Fibroblast of gingiva (primary cell): ENCODE measurements around the gene FNDC3B.
A peak's percentile ranks its signal among the peaks of the same experiment; 100 is the strongest.

Experiments used
- DNase-seq: peaks from one replicate; pipeline ENCODE4 v3.0.0-alpha.2; 2011; ENCODE audit warnings: low read depth

The FNDC3B gene

DNA sequence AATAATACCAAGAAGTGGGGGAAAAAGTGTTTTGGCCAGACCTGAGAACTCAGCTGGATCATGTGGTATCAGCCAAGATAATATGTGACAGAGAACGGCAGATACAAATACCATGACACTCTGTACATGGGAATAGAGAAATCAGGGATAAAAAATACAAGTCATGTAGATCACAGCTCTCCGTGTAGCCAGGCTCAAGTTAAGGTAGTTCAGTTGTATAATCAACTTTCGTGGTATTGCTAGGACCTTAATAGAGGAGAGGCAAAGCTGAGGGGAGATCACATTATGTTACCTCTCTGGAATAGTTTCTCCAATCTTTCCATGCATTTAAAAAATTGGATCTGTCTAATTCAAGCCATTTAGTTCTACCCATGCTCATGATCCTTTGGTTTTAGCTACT lies 229.0 kb downstream of the FNDC3B start:
- no peak for DNase-seq

DNA sequence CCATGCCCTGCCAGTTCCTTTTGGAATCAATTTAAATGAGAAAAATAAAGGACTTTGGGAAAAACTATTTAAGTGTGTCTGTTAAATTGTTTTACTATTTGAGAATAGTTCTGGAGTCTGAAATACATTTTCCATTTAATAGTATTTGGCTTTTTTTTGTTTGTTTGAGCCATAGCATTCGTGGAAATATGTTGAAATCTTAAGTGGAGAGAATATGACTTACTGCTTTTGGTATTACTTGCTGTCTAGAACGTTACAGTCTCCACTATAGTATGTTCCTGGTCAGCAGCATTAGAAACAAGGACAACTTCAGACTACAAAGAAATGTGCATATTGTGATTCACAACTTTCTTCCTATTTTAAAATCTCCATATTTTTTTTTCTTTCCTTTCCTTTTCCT lies 229.5 kb downstream of the FNDC3B start:
- DNase-seq: peak; percentile 28

DNA sequence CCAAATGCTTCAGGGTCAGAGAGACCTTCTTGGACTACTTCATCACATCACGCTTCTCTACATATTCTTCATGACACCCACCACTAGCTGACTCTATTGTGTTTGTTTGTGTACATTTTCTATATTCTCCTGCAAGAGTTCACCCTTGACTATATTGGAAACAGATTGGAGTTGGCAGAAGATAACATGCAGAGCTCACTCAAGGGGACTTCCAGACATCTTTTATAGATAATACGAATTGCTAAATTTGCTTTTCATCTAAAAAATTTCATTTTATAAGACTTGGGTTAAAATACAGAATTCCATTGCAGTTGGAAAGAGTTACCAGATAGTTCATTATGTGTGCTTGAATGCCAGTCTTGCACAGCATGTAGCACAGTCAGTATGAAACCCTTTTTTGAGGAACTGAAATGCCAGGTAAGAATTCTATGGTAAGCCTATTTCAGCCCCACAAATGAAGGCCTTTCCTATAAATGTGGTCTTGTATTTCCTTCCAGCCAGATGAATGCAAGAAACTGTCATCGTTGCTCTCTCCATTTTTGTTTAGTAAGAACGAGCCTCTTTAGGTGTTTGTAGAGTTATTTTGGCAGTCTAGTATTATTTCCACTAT lies 231.3 kb downstream of the FNDC3B start:
- no peak for DNase-seq

DNA sequence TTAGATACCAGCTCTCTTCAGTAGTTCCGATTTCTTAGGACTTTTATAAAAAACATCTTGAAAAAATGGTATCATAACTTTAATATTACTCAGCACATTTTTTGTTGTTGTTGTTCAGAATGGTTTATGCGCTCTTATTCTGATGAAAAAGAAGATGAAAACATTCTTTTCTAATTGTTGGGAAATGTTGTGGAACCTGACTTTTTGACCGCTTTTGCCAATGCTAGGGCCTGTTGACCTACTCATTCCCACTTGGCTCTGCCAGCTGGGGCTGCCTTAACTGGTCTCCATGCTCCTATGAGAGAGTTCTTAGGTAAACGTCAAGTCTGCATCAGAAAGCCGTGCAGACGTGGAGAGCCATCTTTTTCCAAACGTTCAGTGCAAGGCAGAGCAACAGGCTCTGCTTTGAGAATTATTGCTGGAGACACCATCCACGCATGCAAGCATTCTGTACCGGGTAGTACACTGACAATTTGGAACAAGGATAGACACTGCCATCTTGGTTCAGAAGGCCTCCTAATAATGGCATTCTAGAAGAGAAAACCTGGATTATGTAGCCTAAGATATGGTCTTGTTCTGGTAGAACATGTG lies 232.1 kb downstream of the FNDC3B start:
- DNase-seq: peak; percentile 16

DNA sequence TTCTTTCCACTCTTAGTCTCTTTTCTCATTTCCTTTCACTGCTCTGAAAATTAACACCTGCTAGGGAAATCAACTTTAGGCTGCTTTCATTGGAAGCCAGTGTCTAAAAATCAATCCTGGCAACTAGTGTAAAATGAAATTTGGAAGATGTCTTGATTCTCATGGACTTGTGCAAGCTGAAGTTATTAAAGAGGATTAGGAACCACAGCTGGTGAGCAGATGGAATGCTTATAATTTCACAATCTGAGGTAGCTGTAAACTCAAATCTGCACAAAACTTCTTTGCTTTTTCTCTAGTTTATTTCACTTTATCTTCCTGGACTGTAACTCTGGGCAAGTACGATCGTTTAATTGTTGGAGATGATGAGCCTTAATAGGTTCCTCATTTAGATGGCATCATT lies 233.3 kb downstream of the FNDC3B start:
- peak; percentile 68 for DNase-seq

DNA sequence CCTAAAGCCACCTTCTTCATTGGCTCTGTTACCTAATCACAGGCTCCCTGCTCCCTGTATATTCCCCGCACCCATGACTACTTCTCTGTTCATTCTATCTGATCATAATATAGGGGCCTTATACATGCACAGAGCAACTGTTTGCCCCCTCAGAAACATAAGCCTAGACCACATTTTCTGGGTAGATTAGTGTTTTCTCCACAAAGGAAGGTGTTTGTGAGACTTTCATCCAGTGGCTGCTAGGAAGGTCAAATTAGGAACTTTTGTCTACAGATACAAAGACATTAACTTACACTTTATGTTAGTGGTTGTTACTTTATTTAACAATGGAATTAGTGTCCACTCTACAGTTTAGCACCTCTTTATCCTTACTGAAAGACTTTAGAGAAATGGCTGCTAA lies 234.0 kb downstream of the FNDC3B start:
- no peak for DNase-seq

DNA sequence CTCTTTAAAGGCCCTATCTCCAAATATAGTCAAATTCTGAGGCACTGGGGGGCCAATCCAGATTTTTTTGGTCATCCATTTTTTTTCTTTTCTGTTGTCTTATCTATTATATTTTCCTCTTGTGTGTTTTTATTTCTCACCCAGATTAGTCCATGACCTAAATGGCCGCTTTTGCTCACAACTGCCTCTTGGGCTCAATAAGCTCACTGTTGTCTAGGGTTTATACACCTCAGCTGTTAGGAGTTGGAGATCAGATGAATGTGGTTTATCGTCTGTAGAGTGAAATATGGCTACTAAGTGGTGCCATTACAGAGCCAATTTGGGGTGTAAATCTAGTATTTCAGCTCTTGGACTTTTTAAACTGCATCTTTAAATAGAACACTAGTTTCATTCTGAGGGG lies 235.5 kb downstream of the FNDC3B start:
- DNase-seq: no peak

DNA sequence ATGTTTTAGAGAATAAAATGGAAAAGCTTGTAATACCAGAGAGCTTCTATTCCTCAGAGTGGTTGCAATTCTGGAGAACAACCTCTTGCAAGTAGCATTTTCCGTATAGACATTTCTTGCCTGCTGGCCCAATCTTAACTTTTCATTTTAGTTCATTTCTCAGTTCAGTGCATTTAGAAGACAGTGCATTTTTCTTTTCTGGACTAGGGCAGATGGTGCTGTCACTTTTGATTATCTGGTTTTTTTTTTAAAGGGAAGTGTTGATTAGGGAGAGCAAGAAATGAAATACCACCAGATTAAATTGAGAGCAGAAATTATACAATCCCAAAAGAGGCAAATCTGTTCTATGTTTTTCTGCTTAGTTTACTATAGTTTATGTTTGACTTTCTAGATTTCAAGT lies 236.2 kb downstream of the FNDC3B start:
- no peak for DNase-seq

DNA sequence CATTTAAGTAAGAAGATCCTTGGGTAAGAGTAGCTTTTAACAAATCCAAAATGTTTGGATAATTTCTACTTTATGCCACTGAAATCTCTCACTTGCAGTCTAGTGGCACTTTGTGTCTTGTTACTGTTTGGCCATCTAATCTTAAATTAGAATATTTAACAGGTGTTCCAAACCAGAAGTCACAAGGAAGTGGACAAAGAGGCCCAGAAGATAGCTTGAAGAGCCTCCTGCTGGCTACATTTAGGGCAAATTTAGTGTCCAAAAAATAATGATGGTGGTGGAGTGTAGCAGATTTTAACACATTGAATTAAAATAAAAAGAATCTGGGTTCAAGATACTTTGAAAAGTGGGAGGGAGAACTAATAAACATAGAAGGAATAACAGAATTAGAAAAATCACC lies 236.7 kb downstream of the FNDC3B start:
- DNase-seq: no peak

DNA sequence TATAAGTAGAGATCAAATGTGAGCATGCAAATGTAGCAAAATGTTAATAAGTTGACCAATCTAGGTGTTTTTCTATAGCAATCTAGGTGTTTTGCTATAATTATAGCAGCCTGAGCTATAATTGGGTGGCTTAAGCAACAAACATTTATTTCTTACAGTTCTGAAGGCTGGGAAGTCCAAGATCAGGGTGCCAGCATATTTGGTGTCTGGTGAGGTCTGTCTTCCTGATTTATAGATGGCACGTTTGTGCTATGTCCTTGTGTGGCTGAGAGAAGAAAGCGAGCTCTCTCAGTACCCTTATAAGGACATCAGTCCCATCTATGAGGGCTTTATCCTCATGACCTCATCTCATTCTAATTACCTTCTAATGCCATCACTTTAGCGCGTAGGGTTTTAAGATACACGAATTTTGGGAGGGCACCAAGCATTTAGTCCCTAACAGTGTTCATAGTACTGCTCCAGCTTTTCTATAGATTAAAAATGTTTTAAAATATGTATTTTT lies 237.8 kb downstream of the FNDC3B start:
- no peak for DNase-seq

DNA sequence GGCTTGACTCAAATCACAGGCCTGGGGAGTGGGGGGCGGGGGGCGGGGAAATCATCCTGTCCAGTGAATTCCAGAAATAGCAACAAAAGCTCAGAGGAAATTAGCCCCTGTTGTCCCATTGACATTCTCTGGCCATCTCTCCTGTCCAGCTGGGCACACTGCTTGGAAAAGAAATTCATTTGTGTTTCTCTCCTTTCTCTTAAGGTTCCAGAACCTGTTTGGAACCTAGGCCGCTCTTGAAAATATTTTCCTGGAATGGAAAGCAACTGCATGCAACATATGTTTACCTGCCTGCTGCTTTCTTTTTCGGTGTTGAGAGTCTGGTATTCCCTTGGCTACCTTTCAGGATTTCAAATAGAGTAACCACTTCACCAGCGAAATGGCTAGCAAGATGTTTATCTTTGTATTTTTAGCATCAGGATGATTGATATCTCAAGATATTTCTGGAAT lies 239.8 kb downstream of the FNDC3B start:
- no peak for DNase-seq

DNA sequence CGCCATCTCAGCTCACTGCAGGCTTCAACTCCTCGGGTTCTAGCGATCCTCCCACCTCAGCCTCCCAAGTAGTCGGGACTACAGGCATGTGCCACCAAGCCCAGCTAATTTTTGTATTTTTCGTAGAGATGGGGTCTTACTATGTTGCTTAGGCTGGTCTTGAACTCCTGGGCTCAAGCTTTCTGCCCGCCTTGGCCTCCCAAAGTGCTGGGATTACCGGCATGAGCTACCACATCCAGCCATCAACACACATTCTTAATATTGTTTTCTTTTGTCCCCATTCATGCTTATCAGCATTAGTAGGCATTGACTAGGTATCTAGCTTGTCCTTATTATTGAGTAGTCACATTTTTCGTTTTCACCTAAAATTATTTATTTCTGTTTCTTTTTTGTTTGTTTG lies 240.6 kb downstream of the FNDC3B start:
- DNase-seq: no peak

DNA sequence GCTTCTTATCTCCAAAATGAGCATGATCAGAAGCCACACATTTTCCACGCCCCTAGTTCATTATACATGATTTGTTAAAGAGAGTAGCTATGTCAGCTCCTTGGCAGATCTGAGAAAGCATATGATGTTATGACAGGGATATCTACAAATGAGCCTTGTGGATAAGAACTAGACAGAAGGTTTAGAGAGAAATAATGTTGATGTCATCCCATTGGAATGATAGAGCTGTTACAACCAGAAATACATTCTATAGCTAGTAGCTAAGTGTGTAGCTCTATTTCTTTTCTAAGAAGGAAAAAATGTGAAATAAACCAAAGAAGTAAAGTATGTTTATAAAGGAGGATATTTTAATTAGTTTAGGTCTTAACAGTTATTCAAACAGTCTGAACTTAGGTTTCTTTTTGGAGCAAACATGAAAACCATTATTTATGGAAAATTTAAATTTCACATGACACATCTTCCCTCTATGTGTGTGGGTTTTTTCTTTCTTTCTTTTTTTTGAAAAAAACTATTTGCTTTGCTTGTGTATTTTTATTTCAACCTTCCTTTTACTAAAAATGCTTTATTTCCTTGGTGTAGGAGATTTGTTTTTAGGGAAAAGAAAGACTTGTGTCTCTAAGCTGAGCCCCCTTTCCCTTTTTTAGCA lies 241.2 kb downstream of the FNDC3B start:
- peak; percentile 22 for DNase-seq

DNA sequence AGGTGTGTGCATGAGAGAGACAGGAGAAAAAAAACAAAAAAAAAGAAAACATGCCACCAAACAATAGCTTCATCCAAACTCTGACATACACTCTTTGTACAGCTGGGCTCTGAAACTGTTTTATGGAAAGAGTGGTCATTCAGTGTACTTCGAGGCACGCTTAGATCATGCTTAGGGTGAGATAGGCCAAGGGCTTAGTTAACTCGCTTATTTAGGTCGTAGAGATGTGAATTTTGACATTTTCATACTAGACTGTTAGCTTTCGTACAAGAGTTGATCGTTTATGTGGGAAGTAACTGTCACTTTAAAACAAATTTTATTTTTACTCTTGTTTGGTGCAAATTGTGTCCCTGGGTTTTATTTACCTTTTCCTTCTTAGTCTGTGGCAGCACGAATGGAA lies 242.5 kb downstream of the FNDC3B start:
- DNase-seq: no peak

DNA sequence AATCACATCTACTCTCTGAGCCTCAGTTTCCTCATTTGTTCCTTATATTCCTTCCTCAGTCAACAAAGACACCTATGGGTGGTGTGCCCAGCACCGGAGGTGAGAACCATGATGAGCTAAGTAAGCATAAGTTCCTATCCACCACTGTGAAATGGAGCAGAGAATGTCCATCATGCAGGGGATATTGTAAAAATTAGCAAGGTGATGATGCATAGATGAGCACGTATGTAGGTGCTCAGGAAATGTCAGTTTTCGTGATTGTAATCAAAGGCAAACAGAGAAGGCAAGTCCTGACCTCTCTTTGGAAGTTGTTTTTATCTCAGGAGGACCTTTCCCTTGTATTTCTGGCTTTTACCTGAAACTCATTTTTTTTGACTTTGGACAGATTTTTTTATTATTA lies 243.5 kb downstream of the FNDC3B start:
- DNase-seq: no peak

DNA sequence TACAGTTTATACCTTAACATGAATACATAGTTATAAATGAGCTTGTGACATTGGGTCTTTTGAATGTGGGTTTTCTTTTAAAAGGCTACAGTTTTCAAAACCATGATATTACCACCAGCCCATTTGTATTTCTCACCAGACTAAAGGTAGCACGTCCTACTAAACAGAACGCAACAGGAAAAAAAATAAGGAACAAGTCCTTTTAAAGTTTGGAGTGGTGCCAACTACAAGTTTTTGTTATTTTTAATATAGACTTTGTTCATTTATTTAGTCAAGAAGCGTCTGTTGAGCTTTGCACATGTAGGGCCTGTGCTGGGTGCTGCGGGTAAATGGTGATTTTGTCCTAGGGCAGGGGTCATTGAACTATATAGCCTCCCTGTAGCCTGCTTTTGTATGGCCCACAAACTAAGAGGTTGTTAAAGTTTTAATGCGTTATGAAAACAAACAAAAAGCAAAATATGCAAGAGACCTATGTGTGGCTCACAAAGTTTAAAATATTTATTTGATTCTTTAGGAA lies 244.5 kb downstream of the FNDC3B start:
- DNase-seq: no peak

DNA sequence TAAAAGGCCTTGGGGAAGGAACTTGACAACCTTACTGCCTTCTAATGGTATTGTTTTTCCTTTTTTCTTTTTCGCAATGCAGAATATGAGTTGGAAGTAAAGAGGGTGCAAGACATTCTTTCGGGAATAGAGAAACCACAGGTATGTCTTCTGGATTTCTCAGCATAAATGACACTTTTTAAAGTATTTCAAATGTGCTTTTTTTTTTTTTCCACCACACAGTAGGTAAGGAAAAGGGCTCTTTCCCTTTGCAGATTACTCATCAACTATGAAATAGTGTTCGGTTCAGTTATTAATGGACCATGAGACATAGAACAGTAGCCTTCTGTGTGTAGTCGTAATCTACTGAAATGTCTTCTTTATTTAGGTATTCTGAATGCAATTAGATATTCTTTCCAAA lies 246.5 kb downstream of the FNDC3B start:
- peak; percentile 6 for DNase-seq

DNA sequence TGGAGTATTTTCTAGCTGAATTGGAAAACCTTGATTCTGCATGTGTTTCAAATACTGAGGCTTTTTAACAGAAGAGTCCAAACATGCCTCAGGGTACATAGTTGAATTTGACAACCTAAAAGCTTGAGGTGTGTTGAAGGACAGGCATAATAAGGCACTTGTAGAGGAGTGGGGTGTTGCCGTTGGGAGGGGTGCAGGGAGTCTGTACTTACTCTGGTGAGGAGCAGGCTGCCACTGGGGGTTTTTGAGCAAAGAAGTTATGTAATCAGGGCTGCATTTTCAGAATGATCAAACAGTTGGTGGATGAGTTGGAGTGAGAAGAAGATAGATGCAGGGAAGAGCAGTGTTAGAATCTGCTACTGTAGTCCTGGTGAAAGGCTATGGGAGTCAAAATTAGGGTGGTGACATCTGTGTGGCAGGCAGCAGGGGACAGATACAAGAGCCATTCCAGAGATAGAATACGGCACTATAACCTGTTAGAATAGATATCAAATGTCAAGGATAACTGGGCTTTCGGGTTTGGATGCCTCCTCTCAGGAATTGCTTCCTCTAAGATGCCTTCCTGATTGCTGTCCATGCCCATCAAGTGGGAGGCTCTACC lies 247.3 kb downstream of the FNDC3B start:
- DNase-seq: no peak

DNA sequence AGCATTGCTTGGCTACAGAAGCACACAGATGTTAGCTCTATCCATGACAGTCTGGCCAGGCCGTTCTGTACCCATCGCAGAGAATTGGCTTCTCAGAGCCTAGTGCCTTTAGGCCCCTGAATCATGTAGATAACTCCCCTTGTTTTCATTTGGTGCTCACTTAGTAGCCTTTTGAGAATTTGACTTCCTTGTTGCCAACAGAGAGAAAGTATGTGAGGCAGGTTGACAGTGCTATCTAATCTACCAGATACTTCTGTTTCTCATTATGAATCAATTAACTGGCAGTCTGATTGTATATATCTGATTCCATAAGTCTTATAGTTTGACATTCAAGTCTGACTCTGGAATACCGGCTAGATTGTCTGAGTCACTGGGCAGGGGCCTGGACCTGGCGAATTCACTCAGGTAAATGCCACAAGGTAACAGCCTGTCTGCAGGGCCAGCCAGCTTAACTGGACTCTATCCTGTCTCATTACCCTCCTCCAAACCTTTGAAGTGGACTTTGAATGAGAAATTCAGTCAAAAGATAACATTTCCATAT lies 248.6 kb downstream of the FNDC3B start:
- DNase-seq: no peak

DNA sequence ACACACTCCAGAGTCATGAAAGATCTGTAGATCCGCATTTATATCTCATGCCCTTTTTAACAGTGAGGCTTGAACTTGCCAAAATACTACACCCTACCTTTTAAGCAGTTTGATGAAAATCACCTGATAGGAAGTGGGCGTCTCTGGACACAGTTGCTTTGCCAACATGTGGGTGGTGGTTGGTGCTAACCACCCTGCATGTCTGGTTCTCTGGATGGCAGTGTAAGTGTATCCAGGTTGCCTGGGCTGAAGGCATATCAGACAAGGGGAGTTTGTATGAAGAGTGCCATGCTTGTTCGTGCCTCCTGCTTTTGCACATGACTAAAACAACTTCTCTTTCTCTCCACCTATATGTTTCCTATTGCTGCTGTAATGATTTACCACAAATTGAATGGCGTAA lies 249.3 kb downstream of the FNDC3B start:
- DNase-seq: no peak

DNA sequence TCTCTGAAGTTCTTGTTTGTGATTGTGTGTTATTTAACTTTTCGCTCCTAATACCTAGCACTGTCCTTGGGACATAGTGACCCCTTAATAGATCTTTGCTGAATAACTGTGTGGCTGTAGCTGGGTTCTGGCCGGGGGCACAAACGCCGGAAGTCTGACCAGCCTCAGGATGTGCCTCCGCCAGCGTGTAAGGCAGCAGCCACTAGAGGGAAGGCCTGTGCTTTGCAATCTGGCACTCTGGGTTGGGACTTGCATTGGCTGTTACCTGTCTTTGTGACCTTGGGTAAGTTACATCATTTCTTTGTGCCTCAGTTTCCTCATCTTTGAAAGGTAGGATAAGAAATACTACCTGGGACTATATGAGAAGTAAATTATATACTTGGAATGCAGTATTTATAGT lies 250.2 kb downstream of the FNDC3B start:
- DNase-seq: no peak

DNA sequence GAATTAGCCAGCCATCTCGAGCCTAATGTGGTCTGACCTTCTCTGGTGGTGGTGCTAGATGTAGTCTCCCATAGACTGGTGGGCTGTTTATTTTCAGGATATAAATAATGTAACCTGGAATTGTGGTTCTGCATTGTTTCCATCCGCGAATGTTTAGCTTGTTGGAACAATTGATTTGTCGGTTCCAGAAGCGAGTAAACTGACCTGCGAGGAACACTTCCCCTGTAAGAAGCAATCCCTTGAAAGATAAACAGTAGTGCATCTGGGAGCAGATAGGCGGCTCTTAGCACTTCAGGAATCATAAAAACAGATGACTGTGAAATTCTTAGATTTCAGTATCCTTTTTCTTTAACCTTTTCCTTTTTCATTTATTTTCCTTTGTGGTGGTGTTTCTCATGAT lies 251.1 kb downstream of the FNDC3B start:
- no peak for DNase-seq

DNA sequence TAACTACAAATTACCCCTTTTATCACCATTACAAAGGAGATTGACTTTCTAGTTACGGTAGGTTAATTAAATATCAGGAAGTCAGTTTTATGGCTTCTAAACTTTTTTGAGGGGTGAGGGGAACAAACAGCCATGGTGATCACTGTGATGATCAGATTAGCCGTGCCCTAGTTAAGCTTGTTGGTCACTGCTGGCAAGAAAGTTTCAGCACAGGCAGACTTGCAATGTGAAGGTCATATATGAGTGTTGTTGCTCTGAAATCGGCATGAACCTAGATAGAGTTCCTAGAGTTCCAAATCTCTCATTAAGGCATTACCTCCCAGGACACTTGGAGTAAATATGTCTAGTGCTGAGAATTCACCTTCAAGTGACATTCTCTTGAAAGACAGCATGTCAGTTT lies 252.3 kb downstream of the FNDC3B start:
- DNase-seq: no peak
